ENCODE measurements around the gene SMAD6. TPM values are rescaled to one million over a fixed set of nuclear protein-coding genes. Genes with fewer than 3 reads are reported as not detected.

SMAD6 gene
- total RNA-seq, 1 donor from 2014 or later, result 2.7 TPM

GRCh38 chr15:66700412-66700801 lies 1.6 kb upstream of the SMAD6 start:
- H3K9me3 Mint-ChIP-seq (ENCODE audit: unreplicated experiment), result no peaks in the 10 kb centered on the region
- H3K4me2 ChIP-seq (ENCODE audit: low read length), result peak overlapping the region; percentile 88
- H3K36me3 Mint-ChIP-seq (ENCODE audit: low read depth, unreplicated experiment), result no peaks in the 10 kb centered on the region
- TF ChIP-seq CTCF (IDR thresholded peaks at IDR 0.05; ENCODE audit: insufficient read depth, low read depth, low read length), result no peak
- TF ChIP-seq EZH2 (IDR thresholded peaks at IDR 0.05; ENCODE audit: insufficient read depth, low read length), result no peak
- peak overlapping the region; percentile 62 for H3K9ac ChIP-seq (ENCODE audit: low read length)
- no peak overlapping the region for H3K27ac ChIP-seq (ENCODE audit: low read depth, low read length)
- DNase-seq (ENCODE audit: low read depth) (no peak), FAIRE-seq (no peak)
- no peaks in the 10 kb centered on the region for H3K36me3 ChIP-seq (ENCODE audit: insufficient read depth, low read length)
- H3K27me3 Mint-ChIP-seq (ENCODE audit: low read depth, unreplicated experiment), result peaks cover 26% of the 10 kb centered on the region
- H3K4me3 ChIP-seq (ENCODE audit: insufficient read depth, low read depth, low read length), result peak overlapping the region; percentile 58
- H3K27ac Mint-ChIP-seq (ENCODE audit: unreplicated experiment), result no peak overlapping the region
- H3K4me3 Mint-ChIP-seq (ENCODE audit: unreplicated experiment), result peak overlapping the region; percentile 76
- peaks cover 16% of the 10 kb centered on the region for H4K20me1 ChIP-seq (ENCODE audit: insufficient read depth, low read length)
- no peaks in the 10 kb centered on the region for H3K27me3 ChIP-seq (ENCODE audit: insufficient read depth, low read length)
- peak overlapping the region; percentile 87 for H2AFZ ChIP-seq (ENCODE audit: low read depth, low read length)
- no peaks in the 10 kb centered on the region for H3K9me3 ChIP-seq (ENCODE audit: insufficient read depth, low read depth, low read length)
- peaks cover 4% of the 10 kb centered on the region for H3K4me1 Mint-ChIP-seq (ENCODE audit: low read depth, unreplicated experiment)
- peaks cover 4% of the 10 kb centered on the region for H3K4me1 ChIP-seq (ENCODE audit: insufficient read depth, low read length)
- H3K79me2 ChIP-seq (ENCODE audit: insufficient read depth, low read length), result peaks cover 31% of the 10 kb centered on the region

GRCh38 chr15:66700802-66701421 lies 1.1 kb upstream of the SMAD6 start:
- H3K4me3 ChIP-seq (ENCODE audit: insufficient read depth, low read depth, low read length), result peak overlapping the region; percentile 72
- peak overlapping the region; percentile 82 for H3K9ac ChIP-seq (ENCODE audit: low read length)
- Mint-ChIP-seq H3K4me1 (ENCODE audit: low read depth, unreplicated experiment) (peaks cover 4% of the 10 kb centered on the region), H3K27ac (ENCODE audit: unreplicated experiment) (no peak overlapping the region), H3K4me3 (ENCODE audit: unreplicated experiment) (peak overlapping the region; percentile 76), H3K9me3 (ENCODE audit: unreplicated experiment) (no peaks in the 10 kb centered on the region), H3K27me3 (ENCODE audit: low read depth, unreplicated experiment) (peaks cover 31% of the 10 kb centered on the region), H3K36me3 (ENCODE audit: low read depth, unreplicated experiment) (no peaks in the 10 kb centered on the region)
- peaks cover 36% of the 10 kb centered on the region for H3K79me2 ChIP-seq (ENCODE audit: insufficient read depth, low read length)
- DNase-seq (ENCODE audit: low read depth) (peak; percentile 86), FAIRE-seq (no peak)
- H3K27me3 ChIP-seq (ENCODE audit: insufficient read depth, low read length), result no peaks in the 10 kb centered on the region
- H3K4me1 ChIP-seq (ENCODE audit: insufficient read depth, low read length), result peaks cover 4% of the 10 kb centered on the region
- H3K4me2 ChIP-seq (ENCODE audit: low read length), result peak overlapping the region; percentile 97
- H3K27ac ChIP-seq (ENCODE audit: low read depth, low read length), result peak overlapping the region; percentile 74
- peaks cover 21% of the 10 kb centered on the region for H4K20me1 ChIP-seq (ENCODE audit: insufficient read depth, low read length)
- TF ChIP-seq CTCF (IDR thresholded peaks at IDR 0.05; ENCODE audit: insufficient read depth, low read depth, low read length) (no peak), EZH2 (IDR thresholded peaks at IDR 0.05; ENCODE audit: insufficient read depth, low read length) (no peak)
- no peaks in the 10 kb centered on the region for H3K9me3 ChIP-seq (ENCODE audit: insufficient read depth, low read depth, low read length)
- H2AFZ ChIP-seq (ENCODE audit: low read depth, low read length), result peak overlapping the region; percentile 87
- H3K36me3 ChIP-seq (ENCODE audit: insufficient read depth, low read length), result no peaks in the 10 kb centered on the region

- no peak for TF ChIP-seq CTCF (IDR thresholded peaks at IDR 0.05; ENCODE audit: insufficient read depth, low read depth, low read length)
- no peak for TF ChIP-seq EZH2 (IDR thresholded peaks at IDR 0.05; ENCODE audit: insufficient read depth, low read length)
- Histone ChIP-seq H3K27ac (ENCODE audit: low read depth, low read length) (peak overlapping the region; percentile 74), H3K4me1 (ENCODE audit: insufficient read depth, low read length) (peaks cover 4% of the 10 kb centered on the region), H3K9ac (ENCODE audit: low read length) (peak overlapping the region; percentile 82), H3K36me3 (ENCODE audit: insufficient read depth, low read length) (no peaks in the 10 kb centered on the region), H3K27me3 (ENCODE audit: insufficient read depth, low read length) (no peaks in the 10 kb centered on the region), H3K4me2 (ENCODE audit: low read length) (peak overlapping the region; percentile 97), H2AFZ (ENCODE audit: low read depth, low read length) (peak overlapping the region; percentile 81), H3K4me3 (ENCODE audit: insufficient read depth, low read depth, low read length) (peak overlapping the region; percentile 72), H4K20me1 (ENCODE audit: insufficient read depth, low read length) (peaks cover 26% of the 10 kb centered on the region), H3K79me2 (ENCODE audit: insufficient read depth, low read length) (peaks cover 41% of the 10 kb centered on the region), H3K9me3 (ENCODE audit: insufficient read depth, low read depth, low read length) (no peaks in the 10 kb centered on the region)
- H3K4me3 Mint-ChIP-seq (ENCODE audit: unreplicated experiment), result peak overlapping the region; percentile 87
- H3K4me1 Mint-ChIP-seq (ENCODE audit: low read depth, unreplicated experiment), result peaks cover 4% of the 10 kb centered on the region
- no peaks in the 10 kb centered on the region for H3K9me3 Mint-ChIP-seq (ENCODE audit: unreplicated experiment)
- DNase-seq (ENCODE audit: low read depth) (peak; percentile 56), FAIRE-seq (no peak)
- H3K27ac Mint-ChIP-seq (ENCODE audit: unreplicated experiment), result no peak overlapping the region
- peaks cover 29% of the 10 kb centered on the region for H3K27me3 Mint-ChIP-seq (ENCODE audit: low read depth, unreplicated experiment)
- H3K36me3 Mint-ChIP-seq (ENCODE audit: low read depth, unreplicated experiment), result no peaks in the 10 kb centered on the region
Measured at GRCh38 chr15:66701422-66702034, 508 bp upstream of the SMAD6 start.

Data from astrocyte (in vitro differentiated cells and primary cell).